ENCODE results near the gene GSTM4. TPM values are rescaled to one million over a fixed set of nuclear protein-coding genes. Genes with fewer than 3 reads are reported as not detected.

The GSTM4 gene
- total RNA-seq, 2 experiments from 2014 or later: 6.0 to 8.0 TPM

DNA sequence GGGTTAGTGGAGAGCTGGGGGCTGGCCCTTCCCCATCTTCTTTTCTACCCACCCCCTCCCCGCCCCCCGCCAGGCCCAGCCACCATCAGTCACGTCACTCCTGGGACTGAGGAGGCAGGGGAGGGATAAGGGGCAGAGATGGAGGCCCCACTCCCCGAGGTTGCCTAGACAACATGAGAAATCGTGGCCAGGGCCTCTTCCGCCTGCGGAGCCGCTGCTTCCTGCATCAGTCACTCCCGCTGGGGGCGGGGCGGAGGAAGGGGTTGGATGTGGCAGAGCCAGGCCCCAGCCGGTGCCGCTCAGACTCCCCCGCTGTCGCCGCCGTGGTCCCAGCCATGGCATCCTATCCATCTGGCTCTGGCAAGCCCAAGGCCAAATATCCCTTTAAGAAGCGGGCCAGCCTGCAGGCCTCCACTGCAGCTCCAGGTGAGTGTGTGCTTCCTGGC lies 35.0 kb upstream of the GSTM4 start:
- Histone ChIP-seq H3K79me2 (ENCODE audit: insufficient read depth, low read depth, low read length) (peaks cover 35% of the 10 kb centered on the region), H3K27ac (ENCODE audit: low read depth, low read length, poor library complexity, severe bottlenecking) (peak overlapping the region; percentile 53), H3K4me2 (ENCODE audit: low read length) (peak overlapping the region; percentile 97), H3K36me3 (ENCODE audit: insufficient read depth, low read length) (no peaks in the 10 kb centered on the region), H4K20me1 (ENCODE audit: insufficient read depth, low read length) (0 out of 2 replicates have a peak, but pooled peaks cover 5% of the 10 kb centered on the region), H3K9me2 (ENCODE audit: insufficient read depth, low read length) (no peaks in the 10 kb centered on the region), H3K4me1 (ENCODE audit: insufficient read depth, low read length, poor library complexity, severe bottlenecking) (peaks cover 59% of the 10 kb centered on the region), H3K4me3 (ENCODE audit: low read depth, low read length, poor library complexity, severe bottlenecking) (peak overlapping the region; percentile 92), H3K9me3 (ENCODE audit: low read length) (no peaks in the 10 kb centered on the region), H2AFZ (ENCODE audit: low read length) (peak overlapping the region; percentile 60; the same call in 1 of the 2 replicates)
- BruUV-seq (replicated peaks): no TSS peak
- ChIA-PET POLR2A (interaction anchor here (0.7 to 2.3 kb wide), 3 partner anchors 19 to 137 kb away, joined by 3 to 14 read pairs (median 4); partner anchors contain the start of genes ATXN7L2 and GNAI3), CTCF (ENCODE audit: unreplicated experiment) (interaction anchor here (1.6 kb wide), 1 partner anchor 19 kb away, joined by 5 read pairs; no protein-coding TSS in a partner anchor)
- intact Hi-C loops (cut with micrococcal nuclease; ENCODE audit: unreplicated experiment): loop anchor here (2.0 to 5.0 kb wide), 2 partner anchors 74 to 129 kb away; partner anchors contain the start of gene CYB561D1
- TF ChIP-seq CTCF (conservative IDR thresholded peaks at IDR 0.05; ENCODE audit: low read length) (no peak), EZH2phosphoT487 (IDR thresholded peaks at IDR 0.05; ENCODE audit: borderline replicate concordance, low read depth, low read length) (no peak)
- peak; percentile 90 for DNase-seq (ENCODE audit: low spot score)

- CTCF ChIA-PET (ENCODE audit: unreplicated experiment): no interaction called here
- H3K36me3 ChIP-seq (ENCODE audit: insufficient read depth, low read length): no peaks in the 10 kb centered on the region
- H4K20me1 ChIP-seq (ENCODE audit: insufficient read depth, low read length): 0 out of 2 replicates have a peak, but pooled peaks cover 5% of the 10 kb centered on the region
- TF ChIP-seq EZH2phosphoT487 (IDR thresholded peaks at IDR 0.05; ENCODE audit: borderline replicate concordance, low read depth, low read length) (no peak), CTCF (conservative IDR thresholded peaks at IDR 0.05; ENCODE audit: low read length) (no peak)
- intact Hi-C loops (cut with micrococcal nuclease; ENCODE audit: unreplicated experiment): loop anchor here (2.0 to 5.0 kb wide), 2 partner anchors 75 to 129 kb away; partner anchors contain the start of gene CYB561D1
- peak overlapping the region; percentile 5 for H3K27ac ChIP-seq (ENCODE audit: low read depth, low read length, poor library complexity, severe bottlenecking)
- H3K9me3 ChIP-seq (ENCODE audit: low read length): no peaks in the 10 kb centered on the region
- H2AFZ ChIP-seq (ENCODE audit: low read length): no peak overlapping the region
- POLR2A ChIA-PET: interaction anchor here (2.3 kb wide), 1 partner anchor 73 kb away, joined by 14 read pairs; the partner anchor contains the start of gene GNAI3
- peaks cover 53% of the 10 kb centered on the region for H3K4me1 ChIP-seq (ENCODE audit: insufficient read depth, low read length, poor library complexity, severe bottlenecking)
- no peak for DNase-seq (ENCODE audit: low spot score)
- peak overlapping the region; percentile 97 for H3K4me2 ChIP-seq (ENCODE audit: low read length)
- peak overlapping the region; percentile 92 for H3K4me3 ChIP-seq (ENCODE audit: low read depth, low read length, poor library complexity, severe bottlenecking)
- BruUV-seq (replicated peaks): TSS peak; percentile 54
- H3K9me2 ChIP-seq (ENCODE audit: insufficient read depth, low read length): no peaks in the 10 kb centered on the region
- peaks cover 35% of the 10 kb centered on the region for H3K79me2 ChIP-seq (ENCODE audit: insufficient read depth, low read depth, low read length)
Measured at GRCh38 chr1:109621379-109622136, 34.3 kb upstream of the GSTM4 start.
